ENCODE data around the gene UNC13D.
A peak's percentile ranks its signal among the peaks of the same experiment; 100 is the strongest.

The UNC13D gene

GRCh38 chr17:75791254-75791653, 53.0 kb downstream of the UNC13D start:
- DNase-seq: no peak

- peak in 3 of 5 experiments; percentile 24 to 97 (median 82) for DNase-seq
Measured at GRCh38 chr17:75785016-75785890, 59.0 kb downstream of the UNC13D start.

GRCh38 chr17:75784473-75785015, 59.7 kb downstream of the UNC13D start, which contains the start of gene UNK:
Gene UNK (plus strand): TSS chr17:75784806. CDS start chr17:75784881, 75 bp downstream.
- DNase-seq: peak; percentile 82 to 100 (median 92)

GRCh38 chr17:75783803-75784472, 60.3 kb downstream of the UNC13D start:
- peak in 2 of 5 experiments; percentile 9 to 56 for DNase-seq

- peak in 2 of 5 experiments; percentile 45 to 93 for DNase-seq
Measured at GRCh38 chr17:75783069-75783783, 61.0 kb downstream of the UNC13D start.

- DNase-seq: no peak
Measured at GRCh38 chr17:75779987-75780889, 64.0 kb downstream of the UNC13D start.

- DNase-seq: peak; percentile 78 to 100 (median 91)
Measured at GRCh38 chr17:75779250-75779986, 64.8 kb downstream of the UNC13D start.

- peak in 3 of 5 experiments; percentile 42 to 83 (median 72) for DNase-seq
Measured at GRCh38 chr17:75778861-75779249, 65.3 kb downstream of the UNC13D start.

- DNase-seq: peak in 1 of 5 experiments; percentile 9
Measured at GRCh38 chr17:75778066-75778860, 65.9 kb downstream of the UNC13D start.

GRCh38 chr17:75777296-75777922, 66.8 kb downstream of the UNC13D start:
- DNase-seq: peak in 1 of 5 experiments; percentile 16

Measured in T-helper 2 cell (primary cell).